SK-N-SH treated with all-trans-retinoic acid at 6 μM for 48 hours (cell line): ENCODE data around the gene ELOVL6.

Experiments
- ARNTL ChIP-seq: fragments of 450-650 bp; formaldehyde crosslinking; IDR thresholded peaks from 2 replicates; pipeline ENCODE4 v1.5.0; 2020; ENCODE audit warnings: low read depth, mild to moderate bottlenecking, moderate library complexity, borderline replicate concordance
- BACH2 ChIP-seq: fragments of 250-450 bp; sonication (Bioruptor Pico); IDR thresholded peaks from 2 replicates; pipeline ENCODE4 v1.9.0; 2021; ENCODE audit warnings: mild to moderate bottlenecking, borderline replicate concordance
- TCF4 ChIP-seq: fragments of 250-450 bp; sonication (Bioruptor Pico); IDR thresholded peaks from 2 replicates; pipeline ENCODE4 v1.8.0; 2021; ENCODE audit warnings: mild to moderate bottlenecking, moderate library complexity, borderline replicate concordance
- ZC3H10 ChIP-seq: fragments of 250-450 bp; sonication (Bioruptor Pico); IDR thresholded peaks from 2 replicates; pipeline ENCODE4 v1.5.1; 2021; ENCODE audit warnings: mild to moderate bottlenecking, moderate library complexity
- ZNF565 ChIP-seq: fragments of 450-650 bp; formaldehyde crosslinking; conservative IDR thresholded peaks from 2 replicates; pipeline ENCODE4 v1.5.0; 2020; ENCODE audit warnings: low read depth, mild to moderate bottlenecking, moderate library complexity
- TF ChIP-seq, protein P1 (sequence below): fragments of 250-450 bp; sonication (Bioruptor Pico); IDR thresholded peaks from 2 replicates; pipeline ENCODE4 v1.8.0; 2020; ENCODE audit warnings: mild to moderate bottlenecking, moderate library complexity, borderline replicate concordance

- TF ChIP-seq TCF4 (CRISPR knock-in tag) (no peak), ZC3H10 (no peak), BACH2 (no peak), ARNTL (CRISPR knock-in tag) (no peak), ZNF565 (CRISPR knock-in tag) (no peak)
- TF ChIP-seq, protein P1, sequence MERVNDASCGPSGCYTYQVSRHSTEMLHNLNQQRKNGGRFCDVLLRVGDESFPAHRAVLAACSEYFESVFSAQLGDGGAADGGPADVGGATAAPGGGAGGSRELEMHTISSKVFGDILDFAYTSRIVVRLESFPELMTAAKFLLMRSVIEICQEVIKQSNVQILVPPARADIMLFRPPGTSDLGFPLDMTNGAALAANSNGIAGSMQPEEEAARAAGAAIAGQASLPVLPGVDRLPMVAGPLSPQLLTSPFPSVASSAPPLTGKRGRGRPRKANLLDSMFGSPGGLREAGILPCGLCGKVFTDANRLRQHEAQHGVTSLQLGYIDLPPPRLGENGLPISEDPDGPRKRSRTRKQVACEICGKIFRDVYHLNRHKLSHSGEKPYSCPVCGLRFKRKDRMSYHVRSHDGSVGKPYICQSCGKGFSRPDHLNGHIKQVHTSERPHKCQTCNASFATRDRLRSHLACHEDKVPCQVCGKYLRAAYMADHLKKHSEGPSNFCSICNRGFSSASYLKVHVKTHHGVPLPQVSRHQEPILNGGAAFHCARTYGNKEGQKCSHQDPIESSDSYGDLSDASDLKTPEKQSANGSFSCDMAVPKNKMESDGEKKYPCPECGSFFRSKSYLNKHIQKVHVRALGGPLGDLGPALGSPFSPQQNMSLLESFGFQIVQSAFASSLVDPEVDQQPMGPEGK (CRISPR knock-in tag) = no peak
These were observed 33.5 kb upstream of the ELOVL6 start for GRCh38 chr4:110231869-110232268.
